Melanocyte of skin (primary cell): ENCODE data around the gene OR7A17. TPM values are rescaled to one million over a fixed set of nuclear protein-coding genes. Genes with fewer than 3 reads are reported as not detected.

ENCODE experiments used
- small RNA-seq, 2 donors: library from RNA; depleted of rRNA; stranded (forward); fragments of <200 nt; gene quantifications; one replicate each; pipeline ENCODE3, GENCODE V24; 2012
- total RNA-seq, 2 donors: library from RNA; depleted of rRNA; stranded (reverse); fragments of >200 nt; gene quantifications; 2 replicates each; pipeline ENCODE4 v1.2.3, GENCODE V29; 2012

The OR7A17 gene
- not detected for total RNA-seq

DNA sequence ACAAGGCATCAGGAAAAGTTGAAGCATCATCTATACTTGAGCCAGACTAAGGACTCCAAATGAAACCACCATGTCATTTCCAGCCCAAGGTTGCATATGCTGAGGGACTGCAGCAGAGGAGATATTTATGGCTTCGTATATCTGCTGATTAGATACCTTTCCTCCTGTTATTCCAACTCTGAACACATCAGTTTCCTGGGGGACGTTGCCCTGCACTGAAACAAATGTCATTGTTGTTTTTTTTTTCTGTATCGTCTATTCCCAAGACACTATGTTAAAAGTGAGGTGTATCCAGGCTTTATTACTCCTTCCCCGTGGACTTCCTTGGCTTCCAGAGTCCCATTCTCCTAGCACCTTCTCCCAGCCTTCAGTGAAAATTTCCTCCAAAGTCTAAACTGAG is at the start of gene OR7A17:
TSS of gene OR7A17 (minus strand) at position 101 of the 400 bp plus-strand sequence. CDS start 4,777 bp downstream, outside the sequence.

DNA sequence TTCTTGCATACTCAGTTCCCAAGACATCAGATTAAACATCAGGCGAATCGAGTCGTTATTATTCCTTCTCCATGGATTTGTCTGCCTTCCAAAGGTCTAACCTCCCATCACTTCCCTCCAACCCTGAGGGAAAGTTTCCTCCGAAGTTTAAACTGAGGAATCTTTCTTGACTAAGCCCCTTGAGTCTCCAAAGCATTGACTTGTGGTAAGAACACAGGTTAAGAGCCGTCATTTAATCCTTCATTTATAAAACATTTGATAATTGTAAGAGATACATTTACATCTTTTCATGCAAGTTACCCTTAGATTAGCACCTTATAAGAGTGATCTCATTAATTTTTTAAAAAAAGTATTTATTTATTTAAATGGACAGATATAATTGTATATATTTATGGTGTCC is 37.1 kb downstream of the OR7A17 start, which contains the start of gene OR7A10:
TSS of gene OR7A10 (minus strand) at position 101 of the 400 bp plus-strand sequence. CDS start 7,045 bp downstream, outside the sequence.

DNA sequence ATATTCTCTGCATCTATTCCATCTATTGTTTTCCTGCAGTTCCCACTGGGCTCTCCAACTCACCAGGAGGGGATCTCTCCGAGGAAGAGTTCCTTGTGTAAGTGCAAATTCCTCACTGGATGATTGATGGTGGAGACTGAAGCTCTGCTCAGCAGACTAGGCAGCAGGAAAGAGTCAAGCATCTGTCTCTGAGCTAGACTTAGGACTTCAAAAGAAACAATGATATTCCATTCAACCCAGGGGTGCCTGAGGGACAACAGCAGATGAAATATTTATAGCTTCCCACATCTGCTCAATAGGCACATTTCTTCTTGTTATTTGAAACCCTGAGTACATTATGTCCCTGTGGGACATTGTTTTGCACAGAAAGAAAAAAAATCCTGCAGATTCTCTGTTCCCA is 50.9 kb downstream of the OR7A17 start, which contains the start of the genes OR7A5 and OR7C1:
TSS of gene OR7A5 (minus strand) at position 175 of the 400 bp plus-strand sequence. CDS start 6,944 bp downstream, outside the sequence.
TSS of gene OR7C1 (minus strand) at position 175 of the 400 bp plus-strand sequence. CDS start 35,049 bp downstream, outside the sequence.

Small RNAs within 50 kb of the gene (small RNA-seq; reads per million reads assigned to genes)
- 0 reads per million in 2 donors for gene OR7A18P

Other genes with a start within 250 kb of the OR7A17 start
- not detected for gene ADGRE3, start 211.3 kb downstream of the OR7A17 start, total RNA-seq
- 10 to 100 TPM in 1 of 2 donors, 1 to 10 TPM in 1; 6.7 to 17.6 TPM for gene ZNF333, start 196.1 kb downstream of the OR7A17 start, total RNA-seq
- 1 to 10 TPM; 1.4 to 1.7 TPM for gene ADGRE2, start 107.6 kb downstream of the OR7A17 start, total RNA-seq
- gene OR7A5, start 50.9 kb downstream of the OR7A17 start, total RNA-seq = 1 to 10 TPM in 1 of 2 donors, under 1 TPM in 1; 0.33 to 3.1 TPM
- gene OR7C1, start 50.9 kb downstream of the OR7A17 start, total RNA-seq = 1 to 10 TPM in 1 of 2 donors, under 1 TPM in 1; under 0.01 to 1.7 TPM
- not detected for gene OR7A10, start 37.2 kb downstream of the OR7A17 start, total RNA-seq
- gene OR7C2, start 55.4 kb upstream of the OR7A17 start, total RNA-seq = not detected
- not detected for gene SLC1A6, start 93.7 kb upstream of the OR7A17 start, total RNA-seq
- gene CASP14, start 163.3 kb upstream of the OR7A17 start, total RNA-seq = not detected
- gene OR1I1, start 196.1 kb upstream of the OR7A17 start, total RNA-seq = not detected
- gene SYDE1, start 221.3 kb upstream of the OR7A17 start, total RNA-seq = 10 to 100 TPM; 39.6 to 45.8 TPM